Stimulated activated naive CD4-positive, alpha-beta T cell (primary cell): Measurements from ENCODE around the gene MANSC1.
"Not testable (repeated sequence)": the region's sequence is repeated elsewhere in the genome, so short reads cannot be mapped to it uniquely, and the experiment has no call there.

Experiments used
- DNase-seq, 6 experiments: peaks; one replicate each; lab custom pipeline; 2025; lab: John Stamatoyannopoulos, UW

Gene MANSC1

DNA sequence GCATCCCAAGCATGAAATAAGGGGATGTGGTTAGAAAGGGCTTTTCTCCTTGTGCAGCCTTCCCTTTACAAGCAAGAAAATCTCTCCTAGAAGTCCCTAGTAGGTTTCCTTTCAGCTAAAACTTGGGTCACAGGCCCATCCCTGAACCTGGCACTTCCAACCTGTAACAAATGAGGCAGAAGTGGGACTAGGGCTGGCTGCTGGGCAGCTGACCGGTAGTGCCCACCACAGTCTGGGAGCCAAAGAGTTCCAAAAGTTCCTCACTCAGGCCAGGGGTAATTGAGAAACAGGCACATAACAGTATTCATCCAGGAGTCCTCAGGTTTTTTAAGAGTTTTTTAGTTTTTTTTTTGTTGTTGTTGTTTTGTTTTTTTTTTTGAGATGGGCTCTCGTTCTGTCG is 23.8 kb downstream of the MANSC1 start:
- no peak for DNase-seq

- no peak for DNase-seq
Measured at GRCh38 chr12:12323591-12323990, 26.5 kb downstream of the MANSC1 start.

DNA sequence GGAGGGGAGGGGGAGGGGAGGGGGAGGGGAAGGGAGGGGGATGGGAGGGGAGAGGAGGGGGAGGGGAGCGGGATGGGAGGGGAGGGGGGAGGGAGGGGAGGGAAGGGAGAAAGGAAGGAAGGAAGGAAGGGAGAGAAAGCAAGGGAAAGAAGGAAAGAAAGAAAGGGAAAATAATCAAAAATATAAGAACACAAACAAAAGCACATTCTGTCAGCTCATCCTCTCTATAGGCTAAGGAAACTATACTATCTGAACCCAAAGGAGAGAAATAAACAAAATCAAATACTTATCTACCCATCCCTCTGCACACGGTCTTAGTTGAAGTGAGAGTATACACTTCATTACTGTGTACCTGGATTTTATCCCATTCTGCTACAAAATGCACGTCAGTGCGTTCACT is 26.9 kb downstream of the MANSC1 start:
- no peak for DNase-seq

DNA sequence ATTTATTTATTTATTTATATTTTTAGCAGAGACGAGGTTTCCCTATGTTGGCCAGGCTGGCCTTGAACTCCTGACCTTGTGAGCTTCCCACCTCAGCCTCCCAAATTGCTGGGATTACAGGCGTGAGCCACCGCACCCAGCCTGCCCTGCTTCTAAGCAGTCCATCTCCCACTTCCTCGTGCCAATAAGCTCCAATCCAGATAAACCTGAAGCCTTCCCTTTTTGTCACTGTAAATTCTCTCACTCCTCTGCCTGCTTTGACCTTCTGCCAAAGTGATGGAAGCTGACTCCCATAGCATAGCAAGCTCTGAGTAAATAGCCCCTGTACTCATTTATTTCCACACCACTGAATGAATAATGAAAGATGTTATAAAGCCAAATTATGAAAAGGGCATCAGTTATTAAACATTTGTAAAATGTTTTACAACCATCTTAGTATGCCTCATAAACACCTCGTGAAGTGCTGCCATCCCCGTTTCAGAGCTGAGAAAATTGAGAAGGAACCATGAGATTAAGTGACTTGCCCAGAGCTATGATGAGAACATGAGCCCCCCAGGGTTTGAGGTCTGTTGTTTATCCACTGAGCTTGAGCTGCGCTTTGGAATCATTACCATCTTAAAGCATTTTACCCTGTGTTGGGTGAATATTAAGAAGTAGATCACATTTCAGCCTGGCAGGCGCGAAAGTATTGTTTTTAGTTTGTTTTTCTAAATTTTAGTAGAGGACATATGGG is 30.4 kb downstream of the MANSC1 start:
- no peak for DNase-seq

DNA sequence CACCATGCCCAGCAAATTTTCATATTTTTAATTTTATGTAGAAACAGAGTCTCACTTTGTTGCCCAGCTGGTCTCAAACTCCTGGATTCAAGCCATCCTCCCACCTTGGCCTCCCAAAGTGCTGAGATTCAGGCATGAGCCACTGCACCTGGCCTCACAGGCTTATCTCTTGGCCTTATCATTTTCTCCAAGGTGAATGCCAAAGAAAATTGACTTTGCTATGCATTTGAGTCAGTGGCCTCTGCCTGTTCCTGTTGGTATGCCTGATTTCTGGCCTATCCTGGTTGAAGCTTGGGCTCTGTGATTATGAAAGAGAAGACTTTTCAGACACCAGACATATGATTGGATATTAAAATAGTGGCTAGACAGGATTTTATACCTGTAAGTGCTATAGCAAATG is 34.2 kb downstream of the MANSC1 start:
- no peak for DNase-seq

- DNase-seq, result not testable (repeated sequence)
Measured at GRCh38 chr12:12310695-12311094, 39.3 kb downstream of the MANSC1 start.

DNA sequence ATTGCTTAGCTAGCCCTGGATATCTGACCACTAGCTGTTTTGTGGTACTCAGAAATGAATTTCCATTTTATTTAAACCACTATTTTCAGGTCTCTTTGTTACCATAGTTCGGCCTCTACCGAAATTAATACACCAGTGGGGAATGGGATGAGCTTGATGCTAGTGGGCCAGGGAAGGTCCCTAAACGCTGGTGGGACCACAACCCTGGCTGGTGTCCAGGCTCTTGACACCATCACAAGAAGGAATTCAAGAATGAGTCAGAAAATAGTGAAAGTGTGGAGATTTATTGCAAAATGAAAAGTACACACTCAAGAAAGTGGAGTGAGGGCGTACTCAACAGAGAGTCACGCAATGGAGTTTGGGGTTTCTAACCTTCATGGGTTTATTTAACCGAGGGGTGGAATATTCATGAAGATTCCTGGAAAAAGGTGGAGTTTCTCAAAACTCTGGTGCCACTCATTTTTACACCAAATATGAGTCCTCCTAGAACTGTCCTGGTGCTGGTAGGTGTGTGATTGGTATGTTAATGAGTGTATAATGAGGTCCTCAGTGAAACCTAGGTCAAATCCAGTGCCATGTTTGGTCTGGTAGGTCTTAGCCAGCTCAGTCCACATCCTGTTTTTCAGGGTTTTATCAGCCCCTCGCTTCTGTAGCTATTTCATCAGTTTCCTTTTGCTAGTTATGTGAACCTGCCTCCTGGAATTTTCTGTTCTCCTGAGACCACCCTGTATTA is 44.3 kb downstream of the MANSC1 start:
- no peak for DNase-seq

GRCh38 chr12:12302976-12303375 is 47.1 kb downstream of the MANSC1 start:
- DNase-seq, result no peak

- DNase-seq, result no peak
Measured at GRCh38 chr12:12301122-12301521, 48.9 kb downstream of the MANSC1 start.

DNA sequence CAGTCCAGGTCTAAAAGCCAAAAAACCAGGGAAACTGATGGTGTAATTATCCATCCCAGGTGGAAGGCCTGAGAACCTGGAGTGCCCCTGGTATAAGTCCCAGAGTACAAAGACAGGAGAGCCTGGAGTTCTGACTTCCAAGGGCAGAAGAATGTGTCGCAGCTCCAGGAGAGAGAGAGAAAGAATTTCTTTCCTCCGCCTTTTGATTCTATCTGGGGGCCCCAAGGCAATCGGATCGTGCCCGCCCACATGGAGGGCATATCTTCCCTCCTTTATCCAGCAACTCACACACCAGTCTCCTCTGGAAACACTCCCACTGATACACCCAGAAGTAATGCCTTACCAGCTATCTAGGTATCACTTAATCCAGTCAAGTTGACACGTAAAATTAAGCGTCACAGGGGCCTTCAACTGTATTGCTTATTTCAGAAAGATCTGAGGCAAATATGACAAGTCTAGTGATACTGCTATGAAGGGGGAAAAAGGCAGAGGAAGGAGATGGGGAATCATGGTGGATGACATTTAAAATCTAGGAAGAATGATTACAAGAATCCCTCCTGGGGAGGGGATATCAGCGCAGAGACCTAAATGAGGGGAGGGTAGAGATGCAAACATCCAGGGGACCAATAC is 52.7 kb downstream of the MANSC1 start:
- no peak for DNase-seq

DNA sequence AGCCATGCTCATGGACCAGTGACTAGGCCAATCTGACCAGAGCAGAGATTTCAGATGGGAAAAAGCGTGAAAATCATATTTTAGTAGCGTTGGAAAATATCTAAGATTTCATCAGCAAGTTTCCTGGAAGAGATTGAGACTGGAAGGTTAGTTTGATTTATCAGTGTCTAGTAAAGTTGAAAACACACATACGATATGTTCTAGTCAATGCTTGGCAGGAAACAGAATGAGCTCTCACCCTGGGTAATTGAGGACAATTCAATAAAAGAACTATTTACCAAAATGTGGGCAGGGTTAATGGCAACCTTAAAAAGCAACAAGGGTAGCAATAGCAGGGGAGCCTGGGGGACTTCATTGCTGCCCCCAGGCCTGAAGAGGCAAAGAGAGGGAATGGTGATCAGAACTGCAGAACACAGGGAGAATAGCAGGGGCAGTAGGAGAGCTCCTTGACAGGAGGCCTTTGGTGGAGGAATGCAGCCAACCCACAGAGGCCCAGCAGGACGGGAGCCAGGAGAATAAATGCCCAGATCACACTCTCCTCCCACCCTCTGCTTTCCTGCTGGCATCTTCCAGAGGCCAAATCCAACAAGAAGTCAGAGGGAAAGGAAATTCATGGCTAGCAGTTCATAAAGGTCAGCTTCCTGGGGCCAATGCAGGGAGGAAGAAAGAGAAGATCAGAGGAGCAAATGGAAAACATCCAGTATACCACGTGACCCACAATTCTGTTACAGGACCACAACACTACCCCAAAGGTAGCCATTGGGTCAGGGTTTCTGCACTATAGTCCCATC is 55.6 kb downstream of the MANSC1 start:
- DNase-seq, result no peak

DNA sequence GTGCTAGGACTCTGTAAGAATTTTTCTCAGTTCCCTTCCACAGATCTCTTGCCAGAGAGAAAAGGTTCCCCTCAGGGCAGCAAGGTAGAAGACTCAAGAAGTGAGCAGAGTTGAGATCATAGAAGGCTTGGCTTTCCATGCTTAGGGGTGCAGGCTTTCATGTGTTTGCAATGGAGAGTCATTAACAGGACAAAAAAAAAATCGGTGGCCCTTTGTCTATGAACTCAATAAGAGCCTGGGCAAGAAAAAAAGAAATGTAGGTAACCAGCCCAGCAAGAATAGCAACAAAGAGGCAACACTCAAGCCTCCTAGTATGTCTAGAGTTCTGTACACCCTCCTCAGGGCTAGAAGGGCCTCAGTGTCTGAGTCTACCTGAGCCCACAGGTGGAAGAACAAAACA is 59.8 kb downstream of the MANSC1 start:
- no peak for DNase-seq

DNA sequence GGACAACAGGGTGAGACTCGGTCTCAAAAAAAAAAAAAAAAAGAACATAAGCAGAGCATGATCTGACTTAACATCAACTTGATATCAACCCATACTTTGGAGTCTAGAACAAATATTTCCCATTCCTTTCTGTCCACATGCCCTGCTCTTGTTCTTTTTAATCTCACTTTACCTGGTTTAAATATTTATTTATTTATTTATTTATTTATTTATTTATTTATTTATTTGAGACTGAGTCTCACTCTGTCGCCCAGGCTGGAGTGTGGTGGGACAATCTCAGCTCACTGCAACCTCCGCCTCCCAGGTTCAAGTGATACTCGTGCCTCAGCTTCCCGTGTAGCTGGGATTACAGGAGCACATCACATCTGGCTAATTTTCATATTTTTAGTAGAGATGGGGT is 63.6 kb downstream of the MANSC1 start:
- no peak for DNase-seq

DNA sequence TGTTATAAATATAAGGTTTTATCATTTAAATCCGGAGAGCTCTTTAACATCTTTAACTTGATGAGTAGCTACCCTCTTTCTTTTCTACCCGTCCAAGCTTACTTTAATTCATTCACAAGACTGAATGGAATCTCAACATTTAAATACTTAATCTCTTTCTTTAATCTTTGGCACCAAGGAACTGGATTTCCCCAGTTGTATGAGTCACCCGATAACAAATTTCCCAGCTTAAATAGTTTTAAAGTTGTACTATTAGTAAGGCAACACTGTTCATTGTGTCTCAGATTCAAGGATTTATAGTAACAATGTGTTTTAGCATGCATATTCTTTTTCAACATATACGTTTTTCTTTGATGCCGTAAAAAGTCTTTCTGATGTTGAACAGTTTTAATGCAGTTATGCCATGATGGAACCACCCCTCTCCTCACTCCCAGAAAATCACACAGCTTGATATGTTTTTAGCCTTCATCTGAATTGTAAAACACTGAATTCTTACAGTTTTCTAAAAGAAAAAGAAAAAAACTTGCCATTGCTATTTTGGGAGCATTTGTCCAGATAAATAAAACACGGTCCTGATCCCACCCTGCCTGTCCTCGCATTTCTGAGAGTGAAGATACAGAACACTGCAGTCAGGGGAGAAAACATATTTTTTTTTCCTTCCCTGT is 67.1 kb downstream of the MANSC1 start:
- no peak for DNase-seq

DNA sequence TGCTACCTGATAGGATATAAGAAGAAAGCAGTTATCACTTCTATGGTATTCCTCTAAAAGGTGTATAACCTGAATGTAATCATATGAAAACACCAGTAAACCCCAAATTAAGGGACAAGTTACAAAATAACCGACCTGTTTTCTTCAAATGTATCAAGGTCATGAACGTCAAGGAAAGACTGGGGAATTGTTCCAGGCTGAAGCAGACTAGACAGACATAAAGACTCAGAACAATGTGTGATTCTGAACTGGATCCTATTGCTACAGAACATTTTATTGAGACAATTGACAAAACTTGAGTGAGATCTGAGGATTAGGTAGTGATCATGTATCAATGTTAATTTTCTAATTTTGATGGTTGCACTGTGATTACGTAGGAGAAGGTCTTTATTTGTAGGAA is 67.8 kb downstream of the MANSC1 start:
- no peak for DNase-seq

DNA sequence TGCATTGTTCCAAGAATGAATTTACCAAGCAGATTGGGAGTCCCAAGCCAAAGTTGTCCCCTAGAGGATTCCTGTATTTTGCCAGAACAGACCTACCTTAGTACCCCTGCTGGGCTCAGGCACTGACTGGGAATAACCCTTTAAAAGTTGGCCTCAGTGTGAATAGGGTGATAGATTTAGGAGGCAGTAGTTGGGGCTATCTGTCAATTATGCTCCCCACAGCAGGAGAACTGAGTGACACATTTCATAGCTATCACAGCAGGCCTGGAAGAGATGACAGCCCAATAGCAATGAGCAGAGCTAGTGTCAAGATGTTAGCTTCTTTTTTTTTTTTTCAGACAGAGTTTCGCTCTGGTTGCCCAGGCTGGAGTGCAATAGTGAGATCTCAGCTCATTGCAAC is 68.9 kb downstream of the MANSC1 start:
- no peak for DNase-seq

DNA sequence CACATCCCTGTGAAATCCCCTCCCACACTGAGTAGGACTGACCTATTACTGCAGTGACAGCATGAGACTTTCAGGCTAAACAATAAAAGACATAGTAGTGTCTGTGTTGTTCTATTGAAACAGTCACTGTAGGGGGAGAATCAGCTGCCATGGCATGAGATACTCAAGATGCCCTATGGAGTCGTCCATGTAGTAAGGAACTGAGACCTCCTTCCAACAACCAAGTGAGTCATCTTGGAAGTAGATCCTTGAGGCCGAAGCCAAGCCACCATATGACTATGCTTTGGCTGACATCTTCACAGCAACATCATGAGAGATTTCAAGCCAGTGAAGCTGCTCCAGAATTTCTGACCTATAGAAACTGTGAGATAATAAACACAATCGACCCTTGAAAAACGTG is 71.1 kb downstream of the MANSC1 start:
- DNase-seq, result no peak
